ENCODE measurements around the gene AQP5. TPM values are rescaled to one million over a fixed set of nuclear protein-coding genes. Genes with fewer than 3 reads are reported as not detected.

The AQP5 gene
- polyA plus RNA-seq, 3 donors = not detected

GRCh38 chr12:49943625-49943960, 18.1 kb upstream of the AQP5 start:
- no peaks in the 10 kb centered on the region for H3K79me2 ChIP-seq (ENCODE audit: insufficient read depth, low read length)
- H2AFZ ChIP-seq (ENCODE audit: insufficient read depth, low read depth, low read length, poor library complexity, severe bottlenecking) = no peak overlapping the region
- H4K20me1 ChIP-seq (ENCODE audit: insufficient read depth, low read length) = no peaks in the 10 kb centered on the region
- H3K9ac ChIP-seq (ENCODE audit: insufficient read depth, low read length, poor library complexity, severe bottlenecking) = no peak overlapping the region
- H3K4me2 ChIP-seq (replicated peaks; ENCODE audit: extremely low read depth, low read length, poor library complexity, severe bottlenecking) = no peak overlapping the region
- no peak overlapping the region for H3K27ac Mint-ChIP-seq
- H3K27me3 ChIP-seq (ENCODE audit: control insufficient read depth in 2 of 2, insufficient read depth in 2 of 2, low read length in 2 of 2) = peaks cover 0 to 39% of the 10 kb centered on the region in 2 donors
- H3K27me3 Mint-ChIP-seq (ENCODE audit: low read depth in 3 of 3) = peaks cover 37 to 61% (median 47%) of the 10 kb centered on the region in 3 donors
- no peaks in the 10 kb centered on the region for H3K36me3 Mint-ChIP-seq
- no peaks in the 10 kb centered on the region for H3K36me3 ChIP-seq (replicated peaks in 1 of 2; ENCODE audit: control insufficient read depth in 1 of 2, insufficient read depth in 2 of 2, low read length in 2 of 2)
- DNase-seq = no peak
- H3K4me1 ChIP-seq (ENCODE audit: control insufficient read depth in 1 of 2, insufficient read depth in 2 of 2, low read length in 2 of 2) = peaks cover 16 to 21% of the 10 kb centered on the region in 2 donors
- peaks cover 0 to 2% (median 0%) of the 10 kb centered on the region in 7 donors for H3K9me3 Mint-ChIP-seq
- H3K4me3 Mint-ChIP-seq = peak overlapping the region in 1 of 2 donors; percentile 57
- intact Hi-C loops (cut with micrococcal nuclease) = no loop called here
- 80% methylated on average over 1 of the region's 1 CpG for WGBS (ENCODE audit: insufficient coverage)
- no peak overlapping the region for H3K4me3 ChIP-seq (replicated peaks in 1 of 3; ENCODE audit: low read depth in 2 of 3, low read length in 3 of 3)
- no peak for TF ChIP-seq CTCF (IDR thresholded peaks at IDR 0.05)
- no peak overlapping the region for H3K27ac ChIP-seq (ENCODE audit: low read depth in 1 of 2, low read length in 2 of 2)
- H3K4me1 Mint-ChIP-seq = peaks cover 38% of the 10 kb centered on the region
- H3K9me3 ChIP-seq (replicated peaks in 1 of 2; ENCODE audit: control insufficient read depth in 1 of 2, insufficient read depth in 1 of 2, low read length in 2 of 2) = no peaks in the 10 kb centered on the region

GRCh38 chr12:49944046-49944445, 17.6 kb upstream of the AQP5 start:
- Histone ChIP-seq H2AFZ (ENCODE audit: insufficient read depth, low read depth, low read length, poor library complexity, severe bottlenecking) (peak overlapping the region; percentile 50), H3K9ac (ENCODE audit: insufficient read depth, low read length, poor library complexity, severe bottlenecking) (no peak overlapping the region), H4K20me1 (ENCODE audit: insufficient read depth, low read length) (no peaks in the 10 kb centered on the region), H3K36me3 (replicated peaks in 1 of 2; ENCODE audit: control insufficient read depth in 1 of 2, insufficient read depth in 2 of 2, low read length in 2 of 2) (no peaks in the 10 kb centered on the region), H3K27me3 (ENCODE audit: control insufficient read depth in 2 of 2, insufficient read depth in 2 of 2, low read length in 2 of 2) (peaks cover 0 to 39% of the 10 kb centered on the region in 2 donors), H3K4me3 (replicated peaks in 1 of 3; ENCODE audit: low read depth in 2 of 3, low read length in 3 of 3) (no peak overlapping the region), H3K27ac (ENCODE audit: low read depth in 1 of 2, low read length in 2 of 2) (no peak overlapping the region), H3K79me2 (ENCODE audit: insufficient read depth, low read length) (no peaks in the 10 kb centered on the region), H3K9me3 (replicated peaks in 1 of 2; ENCODE audit: control insufficient read depth in 1 of 2, insufficient read depth in 1 of 2, low read length in 2 of 2) (no peaks in the 10 kb centered on the region), H3K4me1 (ENCODE audit: control insufficient read depth in 1 of 2, insufficient read depth in 2 of 2, low read length in 2 of 2) (peaks cover 21 to 25% of the 10 kb centered on the region in 2 donors), H3K4me2 (replicated peaks; ENCODE audit: extremely low read depth, low read length, poor library complexity, severe bottlenecking) (no peak overlapping the region)
- no peak overlapping the region for H3K27ac Mint-ChIP-seq
- TF ChIP-seq CTCF (IDR thresholded peaks at IDR 0.05) = no peak
- peaks cover 37 to 61% (median 49%) of the 10 kb centered on the region in 3 donors for H3K27me3 Mint-ChIP-seq (ENCODE audit: low read depth in 3 of 3)
- no peaks in the 10 kb centered on the region for H3K36me3 Mint-ChIP-seq
- DNase-seq = no peak
- H3K4me1 Mint-ChIP-seq = peaks cover 42% of the 10 kb centered on the region
- H3K4me3 Mint-ChIP-seq = peak overlapping the region in 1 of 2 donors; percentile 57
- 100% methylated on average over 3 of the region's 5 CpGs for WGBS (ENCODE audit: insufficient coverage)
- H3K9me3 Mint-ChIP-seq = peaks cover 0 to 2% (median 0%) of the 10 kb centered on the region in 7 donors
- intact Hi-C loops (cut with micrococcal nuclease) = no loop called here

Measured in CD14-positive monocyte (primary cell).